ENCODE results near the gene IMMP2L. TPM values are rescaled to one million over a fixed set of nuclear protein-coding genes. Genes with fewer than 3 reads are reported as not detected.

IMMP2L gene
- total RNA-seq, 3 donors from 2014 or later (not counting 1 experiment from before 2014, with no cell fraction given), result 6.9 to 9.2 (median 8.7) TPM

- DNase-seq (no peak), ATAC-seq (no peak)
- intact Hi-C loops (cut with micrococcal nuclease), result no loop called here
- Mint-ChIP-seq H3K9me3 (peaks cover 6 to 10% of the 10 kb centered on the region in 2 donors), H3K4me1 (no peaks in the 10 kb centered on the region), H3K27me3 (ENCODE audit: low read depth in 2 of 2) (no peaks in the 10 kb centered on the region), H3K4me3 (no peak overlapping the region), H3K36me3 (no peaks in the 10 kb centered on the region), H3K27ac (no peak overlapping the region)
- no peaks in the 10 kb centered on the region for H3K4me1 ChIP-seq (ENCODE audit: control insufficient read depth, insufficient read depth, low read length)
- WGBS (ENCODE audit: insufficient coverage), result 88% methylated on average over 2 of the region's 3 CpGs
- no peak overlapping the region for H3K4me3 ChIP-seq (ENCODE audit: low read length)
- no peak overlapping the region for H3K27ac ChIP-seq (ENCODE audit: low read length)
- H3K27me3 ChIP-seq (ENCODE audit: control insufficient read depth, insufficient read depth, low read length), result no peaks in the 10 kb centered on the region
- H3K9me3 ChIP-seq (ENCODE audit: control insufficient read depth, insufficient read depth, low read length), result peaks cover 7% of the 10 kb centered on the region
- TF ChIP-seq CTCF (IDR thresholded peaks at IDR 0.05), result no peak
- H3K36me3 ChIP-seq (ENCODE audit: control insufficient read depth, insufficient read depth, low read length), result no peaks in the 10 kb centered on the region
Observed at GRCh38 chr7:111192614-111193413, 369.5 kb downstream of the IMMP2L start.

GRCh38 chr7:111190804-111191203, 371.5 kb downstream of the IMMP2L start:
- Mint-ChIP-seq H3K9me3 (peaks cover 6 to 10% of the 10 kb centered on the region in 2 donors), H3K4me3 (no peak overlapping the region), H3K27ac (no peak overlapping the region), H3K4me1 (no peaks in the 10 kb centered on the region), H3K36me3 (no peaks in the 10 kb centered on the region), H3K27me3 (ENCODE audit: low read depth in 2 of 2) (no peaks in the 10 kb centered on the region)
- 56% methylated on average over 2 of the region's 2 CpGs for WGBS (ENCODE audit: insufficient coverage)
- Histone ChIP-seq H3K36me3 (ENCODE audit: control insufficient read depth, insufficient read depth, low read length) (no peaks in the 10 kb centered on the region), H3K4me3 (ENCODE audit: low read length) (no peak overlapping the region), H3K27ac (ENCODE audit: low read length) (no peak overlapping the region), H3K4me1 (ENCODE audit: control insufficient read depth, insufficient read depth, low read length) (no peaks in the 10 kb centered on the region), H3K27me3 (ENCODE audit: control insufficient read depth, insufficient read depth, low read length) (no peaks in the 10 kb centered on the region), H3K9me3 (ENCODE audit: control insufficient read depth, insufficient read depth, low read length) (peaks cover 7% of the 10 kb centered on the region)
- DNase-seq (no peak), ATAC-seq (no peak)
- intact Hi-C loops (cut with micrococcal nuclease), result no loop called here
- no peak for TF ChIP-seq CTCF (IDR thresholded peaks at IDR 0.05)

- no peak for ATAC-seq
- 70% methylated on average over 1 of the region's 3 CpGs for WGBS (ENCODE audit: insufficient coverage)
- H3K27ac Mint-ChIP-seq, result no peak overlapping the region
Observed at GRCh38 chr7:111184987-111185386, 377.3 kb downstream of the IMMP2L start.

More at GRCh38 chr7:111184987-111185386, 377.3 kb downstream of the IMMP2L start:
- Histone ChIP-seq H3K4me1 (ENCODE audit: control insufficient read depth, insufficient read depth, low read length) (no peaks in the 10 kb centered on the region), H3K27ac (ENCODE audit: low read length) (no peak overlapping the region), H3K4me3 (ENCODE audit: low read length) (no peak overlapping the region), H3K9me3 (ENCODE audit: control insufficient read depth, insufficient read depth, low read length) (peaks cover 7% of the 10 kb centered on the region), H3K27me3 (ENCODE audit: control insufficient read depth, insufficient read depth, low read length) (no peaks in the 10 kb centered on the region), H3K36me3 (ENCODE audit: control insufficient read depth, insufficient read depth, low read length) (no peaks in the 10 kb centered on the region)
- TF ChIP-seq CTCF (IDR thresholded peaks at IDR 0.05), result no peak
- intact Hi-C loops (cut with micrococcal nuclease), result no loop called here
- Mint-ChIP-seq H3K4me3 (no peak overlapping the region), H3K27me3 (ENCODE audit: low read depth in 2 of 2) (no peaks in the 10 kb centered on the region), H3K4me1 (no peaks in the 10 kb centered on the region), H3K36me3 (peaks cover 7% of the 10 kb centered on the region), H3K9me3 (peaks cover 4% of the 10 kb centered on the region in 2 donors)
- no peak for DNase-seq
